Endothelial cell (in vitro differentiated cells): ENCODE measurements around the gene GPC3. TPM values are rescaled to one million over a fixed set of nuclear protein-coding genes. Genes with fewer than 3 reads are reported as not detected.

Experiments used
- DNase-seq: peaks from one replicate; pipeline ENCODE4 v3.0.0; 2021; ENCODE audit warnings: low spot score
- H3K27ac Mint-ChIP-seq: one replicate; pipeline ENCODE4 v1.8.0; 2021; ENCODE audit warnings: mixed read lengths, inconsistent platforms; ENCODE audit not compliant: unreplicated experiment
- H3K27me3 Mint-ChIP-seq: one replicate; pipeline ENCODE4 v1.8.0; 2021; ENCODE audit warnings: mild to moderate bottlenecking, moderate library complexity, mixed read lengths, inconsistent platforms; ENCODE audit not compliant: unreplicated experiment
- H3K36me3 Mint-ChIP-seq: one replicate; pipeline ENCODE4 v1.8.0; 2021; ENCODE audit warnings: mild to moderate bottlenecking, low read depth, mixed read lengths, inconsistent platforms; ENCODE audit not compliant: unreplicated experiment
- H3K4me1 Mint-ChIP-seq: one replicate; pipeline ENCODE4 v1.8.0; 2021; ENCODE audit warnings: mild to moderate bottlenecking, mixed read lengths, inconsistent platforms; ENCODE audit not compliant: unreplicated experiment
- H3K4me3 Mint-ChIP-seq: one replicate; pipeline ENCODE4 v1.8.0; 2021; ENCODE audit warnings: mild to moderate bottlenecking, mixed read lengths, inconsistent platforms; ENCODE audit not compliant: unreplicated experiment
- H3K9me3 Mint-ChIP-seq: one replicate; pipeline ENCODE4 v1.8.0; 2021; ENCODE audit warnings: mixed read lengths, inconsistent platforms; ENCODE audit not compliant: unreplicated experiment
- CTCF ChIP-seq: fragments of 200-600 bp; sonication (generic); IDR thresholded peaks from one replicate; pipeline ENCODE4 v1.5.0; 2021; ENCODE audit warnings: antibody characterized with exemption; ENCODE audit not compliant: unreplicated experiment
- total RNA-seq: library from RNA; stranded (reverse); fragmentation: NEBNext Ultra II Directional; extraction: Animal tissue kit (Norgen Biotek cat#: 25700); gene quantifications from one replicate; pipeline ENCODE4 v1.2.1, GENCODE V29; 2021; ENCODE audit not compliant: unreplicated experiment

The GPC3 gene
- total RNA-seq, 1 donor from 2014 or later = 4.7 TPM

- no peak overlapping the region for H3K4me3 Mint-ChIP-seq
- peaks cover 1% of the 10 kb centered on the region for H3K27me3 Mint-ChIP-seq
- DNase-seq = no peak
- H3K4me1 Mint-ChIP-seq = no peaks in the 10 kb centered on the region
- H3K36me3 Mint-ChIP-seq = no peaks in the 10 kb centered on the region
- H3K9me3 Mint-ChIP-seq = no peaks in the 10 kb centered on the region
- no peak overlapping the region for H3K27ac Mint-ChIP-seq
- TF ChIP-seq CTCF = no peak
Measured at GRCh38 chrX:133913658-133914388, 71.6 kb downstream of the GPC3 start.

GRCh38 chrX:133913009-133913408 is 72.4 kb downstream of the GPC3 start:
- Mint-ChIP-seq H3K9me3 (no peaks in the 10 kb centered on the region), H3K4me3 (no peak overlapping the region), H3K36me3 (no peaks in the 10 kb centered on the region), H3K4me1 (no peaks in the 10 kb centered on the region), H3K27ac (no peak overlapping the region), H3K27me3 (no peaks in the 10 kb centered on the region)
- TF ChIP-seq CTCF = no peak
- no peak for DNase-seq

GRCh38 chrX:133911825-133912495 is 73.4 kb downstream of the GPC3 start:
- no peaks in the 10 kb centered on the region for H3K4me1 Mint-ChIP-seq
- no peak overlapping the region for H3K4me3 Mint-ChIP-seq
- no peaks in the 10 kb centered on the region for H3K27me3 Mint-ChIP-seq
- no peaks in the 10 kb centered on the region for H3K36me3 Mint-ChIP-seq
- TF ChIP-seq CTCF = no peak
- no peak for DNase-seq
- H3K27ac Mint-ChIP-seq = no peak overlapping the region
- no peaks in the 10 kb centered on the region for H3K9me3 Mint-ChIP-seq

- H3K9me3 Mint-ChIP-seq = no peaks in the 10 kb centered on the region
- H3K27me3 Mint-ChIP-seq = no peaks in the 10 kb centered on the region
- H3K4me1 Mint-ChIP-seq = no peaks in the 10 kb centered on the region
- no peak overlapping the region for H3K4me3 Mint-ChIP-seq
- H3K27ac Mint-ChIP-seq = no peak overlapping the region
- DNase-seq = no peak
- TF ChIP-seq CTCF = no peak
- no peaks in the 10 kb centered on the region for H3K36me3 Mint-ChIP-seq
Measured at GRCh38 chrX:133910539-133910938, 74.9 kb downstream of the GPC3 start.

GRCh38 chrX:133909888-133910287 is 75.5 kb downstream of the GPC3 start:
- no peak for TF ChIP-seq CTCF

More at GRCh38 chrX:133909888-133910287, 75.5 kb downstream of the GPC3 start:
- no peaks in the 10 kb centered on the region for H3K9me3 Mint-ChIP-seq
- H3K4me1 Mint-ChIP-seq = no peaks in the 10 kb centered on the region
- H3K4me3 Mint-ChIP-seq = no peak overlapping the region
- no peak overlapping the region for H3K27ac Mint-ChIP-seq
- no peak for DNase-seq
- no peaks in the 10 kb centered on the region for H3K27me3 Mint-ChIP-seq
- no peaks in the 10 kb centered on the region for H3K36me3 Mint-ChIP-seq
